HG02973 (cell line): ENCODE results near the gene ADAM15.

Source experiments
- ATAC-seq: cut with Tn5 transposase; IDR thresholded peaks from one replicate; pipeline ENCODE4 v1.9.1; 2021; ENCODE audit warnings: moderate library complexity; ENCODE audit not compliant: unreplicated experiment

Gene ADAM15

DNA sequence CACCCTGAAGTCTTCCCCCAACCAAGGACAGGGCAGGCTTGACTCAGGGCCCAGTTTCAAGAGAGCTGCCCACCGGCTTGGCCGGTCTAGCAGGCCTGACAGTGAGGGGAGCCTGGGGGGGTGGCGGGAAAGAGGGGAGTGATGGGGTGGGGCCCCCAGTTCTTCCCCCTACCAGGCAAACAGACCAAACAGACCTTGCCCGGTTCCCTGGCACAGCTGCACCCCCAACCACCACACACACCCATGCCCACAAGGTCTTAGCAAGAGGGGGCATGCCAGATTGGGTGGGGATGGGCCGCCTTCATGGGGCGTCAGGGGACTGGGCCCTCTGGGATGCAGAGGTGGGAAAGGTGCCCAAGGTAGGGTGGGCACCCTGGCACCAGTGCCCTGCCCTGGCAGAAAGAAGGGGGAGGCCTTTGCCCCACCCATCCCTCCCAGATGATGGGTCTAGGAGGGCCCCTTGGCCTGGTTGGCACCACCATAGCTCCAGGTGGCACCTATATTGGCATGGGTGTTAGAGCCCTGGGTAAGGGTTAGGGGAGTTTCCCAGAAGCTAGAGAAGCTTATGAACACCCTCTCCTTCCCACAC is 39.6 kb upstream of the ADAM15 start:
- no peak for ATAC-seq

DNA sequence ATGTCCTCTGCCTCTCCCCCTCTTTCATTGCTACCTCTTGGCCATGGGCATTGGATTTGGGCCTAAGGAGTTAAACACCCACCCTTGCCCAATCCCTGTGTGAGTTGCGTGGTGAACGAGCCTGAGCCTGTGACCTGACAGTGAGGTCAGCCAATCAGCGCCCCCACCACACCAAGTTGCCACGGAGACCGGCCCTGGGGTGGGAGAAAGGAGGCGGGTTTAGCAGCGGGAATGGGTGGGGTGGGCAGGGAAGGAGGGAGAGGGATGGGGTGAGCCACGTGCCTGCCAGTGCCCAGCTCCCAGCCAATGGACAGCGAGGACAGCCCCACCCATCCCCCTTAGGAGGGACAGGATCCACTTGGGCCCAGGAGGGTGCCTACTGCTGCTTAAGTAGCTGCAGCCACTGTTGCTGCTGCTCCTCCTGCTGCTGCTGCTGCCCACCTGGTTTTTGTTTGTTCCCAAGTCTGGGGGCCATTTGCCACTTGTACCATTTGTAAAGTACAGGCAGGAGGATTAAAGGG is 39.0 kb upstream of the ADAM15 start:
- ATAC-seq = no peak

DNA sequence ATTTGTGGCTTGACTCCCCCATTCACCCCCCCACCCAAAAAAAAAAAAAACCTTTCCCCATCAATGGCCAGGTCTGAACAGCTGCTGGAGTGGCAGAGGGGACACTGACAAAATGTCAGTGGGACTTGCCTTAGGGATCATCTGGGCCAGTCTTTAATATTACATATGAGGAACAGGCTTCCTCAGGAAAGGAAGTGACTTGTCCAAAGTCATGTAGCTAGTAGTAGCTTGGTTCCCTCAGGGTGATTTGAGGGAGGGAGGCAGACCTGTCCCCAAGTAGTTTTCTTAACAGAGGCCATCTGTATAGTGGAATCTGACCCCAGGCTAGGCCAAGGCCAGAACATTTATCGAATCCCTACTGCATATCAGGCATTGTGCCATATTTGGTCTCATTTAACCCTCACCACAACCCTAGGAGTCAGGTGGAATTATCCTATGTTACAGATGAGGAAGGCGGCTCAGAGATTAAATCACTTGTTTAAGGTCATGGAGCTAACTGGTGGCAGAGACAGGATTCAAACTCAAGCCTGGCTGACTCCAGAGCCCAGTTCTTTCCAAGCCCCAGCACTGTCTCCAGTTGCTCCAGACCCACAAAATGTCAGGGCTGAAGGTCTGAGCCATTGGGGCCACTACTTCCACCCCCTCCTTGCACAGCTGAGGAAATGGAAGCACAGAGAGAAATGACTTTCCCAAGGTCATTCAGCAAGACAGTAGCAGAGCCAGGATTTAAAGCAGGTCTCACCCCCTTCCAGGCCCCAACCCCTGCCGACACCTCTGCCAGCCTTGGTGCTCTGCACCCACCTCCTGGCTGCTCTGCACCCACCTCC is 38.1 kb upstream of the ADAM15 start:
- no peak for ATAC-seq

DNA sequence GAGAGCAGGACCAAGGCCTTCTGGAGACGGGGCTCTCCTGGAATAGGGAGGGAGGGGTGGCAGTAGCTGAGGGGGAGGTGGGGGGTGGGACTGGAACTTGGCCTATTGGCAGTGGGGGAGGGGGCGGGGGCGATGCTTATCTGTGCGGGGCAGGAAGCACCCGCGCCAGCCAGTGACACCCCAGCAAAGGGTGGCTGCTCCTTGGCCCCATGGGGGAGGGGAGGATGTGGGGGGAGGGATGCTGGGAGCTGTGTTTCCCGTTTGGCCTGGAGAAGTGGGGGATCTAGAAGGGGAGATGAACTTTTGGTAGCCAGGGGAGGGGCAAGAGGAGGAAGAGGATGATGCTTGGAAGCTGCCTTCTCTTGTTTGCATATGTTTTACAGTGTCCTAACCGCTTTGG is 37.5 kb upstream of the ADAM15 start:
- ATAC-seq = no peak

DNA sequence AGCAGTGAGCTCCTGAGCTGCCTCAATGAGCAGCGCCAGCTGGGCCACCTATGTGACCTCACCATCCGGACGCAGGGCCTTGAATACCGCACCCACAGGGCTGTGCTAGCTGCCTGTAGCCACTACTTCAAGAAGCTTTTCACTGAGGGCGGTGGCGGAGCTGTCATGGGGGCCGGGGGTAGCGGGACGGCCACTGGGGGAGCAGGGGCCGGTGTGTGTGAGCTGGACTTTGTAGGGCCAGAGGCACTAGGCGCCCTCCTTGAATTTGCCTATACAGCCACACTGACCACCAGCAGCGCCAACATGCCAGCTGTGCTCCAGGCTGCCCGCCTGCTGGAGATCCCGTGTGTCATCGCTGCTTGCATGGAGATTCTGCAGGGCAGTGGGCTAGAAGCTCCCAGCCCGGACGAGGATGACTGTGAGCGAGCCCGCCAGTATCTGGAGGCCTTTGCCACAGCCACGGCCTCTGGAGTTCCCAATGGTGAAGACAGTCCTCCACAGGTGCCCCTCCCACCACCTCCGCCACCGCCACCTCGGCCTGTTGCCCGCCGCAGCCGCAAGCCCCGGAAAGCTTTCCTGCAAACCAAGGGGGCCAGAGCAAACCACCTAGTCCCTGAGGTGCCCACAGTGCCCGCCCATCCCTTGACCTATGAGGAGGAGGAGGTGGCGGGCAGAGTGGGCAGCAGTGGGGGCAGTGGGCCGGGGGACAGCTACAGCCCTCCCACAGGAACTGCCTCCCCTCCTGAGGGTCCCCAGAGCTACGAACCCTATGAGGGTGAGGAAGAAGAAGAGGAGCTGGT is 36.2 kb upstream of the ADAM15 start:
- no peak for ATAC-seq

DNA sequence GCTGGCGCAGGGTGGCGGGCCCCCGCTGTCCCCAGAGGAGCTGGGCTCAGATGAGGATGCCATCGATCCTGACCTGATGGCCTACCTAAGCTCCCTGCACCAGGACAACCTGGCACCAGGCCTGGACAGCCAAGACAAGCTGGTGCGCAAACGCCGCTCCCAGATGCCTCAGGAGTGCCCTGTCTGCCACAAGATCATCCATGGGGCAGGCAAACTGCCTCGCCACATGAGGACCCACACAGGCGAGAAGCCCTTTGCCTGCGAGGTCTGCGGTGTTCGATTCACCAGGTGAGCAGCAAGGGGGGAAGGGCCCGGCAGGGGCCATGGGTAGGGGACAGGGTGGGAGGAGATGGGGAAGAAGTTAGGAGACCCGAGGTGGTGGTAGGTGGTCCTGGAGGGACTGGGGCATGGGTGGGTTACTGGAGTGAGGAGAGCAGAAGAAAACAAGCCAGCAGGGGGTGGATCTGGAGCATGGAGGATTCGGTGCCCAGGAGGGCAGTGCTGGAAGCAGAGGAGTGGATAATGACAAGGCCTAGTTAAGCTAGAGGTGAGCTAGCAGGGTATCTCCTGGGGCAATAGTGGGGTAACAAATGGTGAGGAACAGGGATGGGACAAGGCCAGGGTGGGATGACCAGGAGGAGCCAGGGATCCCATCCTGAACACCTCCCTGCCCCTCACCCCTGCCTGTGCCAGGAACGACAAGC is 35.4 kb upstream of the ADAM15 start:
- ATAC-seq = no peak

DNA sequence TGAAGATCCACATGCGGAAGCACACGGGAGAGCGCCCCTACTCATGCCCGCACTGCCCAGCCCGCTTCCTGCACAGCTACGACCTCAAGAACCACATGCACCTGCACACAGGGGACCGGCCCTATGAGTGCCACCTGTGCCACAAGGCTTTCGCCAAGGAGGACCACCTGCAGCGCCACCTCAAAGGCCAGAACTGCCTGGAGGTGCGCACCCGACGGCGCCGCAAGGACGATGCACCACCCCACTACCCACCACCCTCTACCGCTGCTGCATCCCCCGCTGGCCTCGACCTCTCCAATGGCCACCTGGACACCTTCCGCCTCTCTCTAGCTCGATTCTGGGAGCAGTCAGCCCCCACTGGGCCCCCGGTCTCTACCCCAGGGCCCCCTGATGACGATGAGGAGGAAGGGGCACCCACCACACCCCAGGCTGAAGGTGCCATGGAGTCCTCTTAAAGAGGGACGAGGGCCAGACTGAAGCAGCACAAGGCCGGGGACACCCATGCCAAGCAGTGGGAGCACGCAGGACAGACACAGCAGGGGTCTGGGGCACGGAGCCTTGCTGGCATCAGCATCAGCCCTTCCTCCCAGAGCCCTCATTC is 34.8 kb upstream of the ADAM15 start:
- ATAC-seq = no peak

DNA sequence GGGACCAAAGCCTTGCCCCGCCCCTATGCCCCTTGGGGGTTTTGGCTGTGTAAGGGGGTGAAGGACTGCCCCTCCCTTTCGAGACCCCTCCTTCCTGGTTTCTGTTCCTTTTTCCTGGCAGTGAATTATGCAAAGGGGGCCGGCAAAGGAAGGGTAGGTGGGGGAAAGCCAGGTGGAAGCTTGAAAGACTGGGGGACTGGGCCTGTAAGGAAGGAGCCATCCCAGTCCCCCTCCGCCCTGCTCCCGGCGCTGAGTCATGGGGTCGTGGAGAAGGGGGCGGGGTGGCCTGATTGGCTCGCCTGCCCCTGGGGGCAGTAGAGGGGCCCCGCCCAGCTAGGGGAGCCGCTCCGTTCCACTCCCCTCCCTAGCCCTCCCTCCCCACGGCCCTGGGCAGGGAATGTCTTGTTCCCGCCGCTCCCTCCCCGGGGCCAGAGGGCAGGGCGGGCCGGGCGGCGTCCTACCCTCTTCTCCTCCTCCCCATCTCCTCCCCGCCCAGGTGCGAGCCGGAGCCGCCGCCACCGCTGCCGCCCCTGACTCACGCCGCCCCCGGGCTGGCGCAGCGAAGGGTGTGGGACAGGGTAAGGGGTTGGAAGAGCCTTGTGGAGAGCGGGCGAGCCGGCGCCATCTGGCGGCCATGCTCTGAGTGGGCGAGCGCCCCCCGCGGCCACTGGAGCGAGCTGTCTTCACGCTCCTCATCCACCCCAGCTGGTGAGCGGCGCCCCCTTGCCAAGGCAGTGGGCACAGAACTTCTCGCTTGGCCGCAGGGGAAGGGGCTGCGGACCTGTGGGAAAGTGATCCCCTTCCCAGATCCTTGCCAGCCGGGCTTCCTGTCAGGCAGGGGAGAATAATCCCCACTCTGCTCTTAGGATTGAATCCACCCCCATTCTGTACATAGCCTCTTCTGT is 33.8 kb upstream of the ADAM15 start:
- peak; percentile 58 for ATAC-seq

DNA sequence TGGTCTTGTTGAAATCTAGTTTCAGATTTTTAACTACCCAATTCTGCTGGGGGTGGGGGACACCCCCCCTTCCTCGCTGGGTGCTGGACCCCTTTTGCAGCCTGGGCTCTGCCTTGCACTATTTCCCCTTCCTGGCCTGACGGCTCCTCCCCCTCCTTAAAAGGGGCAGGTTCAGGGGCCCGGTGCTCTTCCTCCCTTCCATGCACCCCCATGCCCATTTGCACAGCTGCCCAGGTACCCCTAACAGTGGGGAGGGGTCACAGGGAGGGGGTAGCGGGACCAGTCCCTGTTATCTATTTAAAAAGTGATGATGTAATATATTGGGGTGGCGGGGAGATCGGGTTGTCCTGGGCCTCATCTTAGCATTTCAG is 33.2 kb upstream of the ADAM15 start:
- ATAC-seq = peak; percentile 8

DNA sequence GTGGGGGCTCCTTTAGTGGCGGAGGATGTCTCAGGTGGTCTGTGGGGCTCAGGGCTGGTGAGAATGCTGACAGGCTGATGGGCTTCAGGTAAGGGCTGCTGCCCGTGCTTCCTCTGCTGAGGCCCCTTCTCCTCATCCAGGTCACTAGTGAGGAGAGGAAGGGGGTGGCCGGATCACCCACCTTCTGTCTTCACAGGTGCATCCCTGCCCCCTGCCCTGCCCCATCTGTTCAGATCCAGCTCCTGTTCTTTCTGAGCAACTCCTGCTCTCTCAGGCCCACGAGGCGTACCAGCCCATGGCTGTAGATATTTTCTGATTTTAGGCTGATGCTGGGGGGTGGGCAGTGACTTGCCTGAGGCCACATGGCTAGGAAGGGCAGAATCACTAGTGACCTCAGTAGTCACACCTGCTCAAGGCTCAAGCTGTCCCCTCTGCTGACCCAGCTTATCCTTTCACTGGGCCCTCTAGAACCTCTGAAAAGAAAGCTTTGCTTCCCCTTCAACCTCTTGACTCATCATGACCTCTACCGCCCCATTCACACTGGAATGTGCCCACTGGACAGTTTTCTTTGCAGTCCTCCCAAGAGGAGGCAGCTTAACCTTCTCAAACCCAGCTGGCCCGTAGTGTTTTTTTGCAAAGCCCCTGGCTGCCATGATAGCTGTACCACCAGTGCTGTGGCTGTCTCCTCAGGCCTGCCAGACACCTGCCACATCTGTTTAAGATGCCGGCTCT is 32.3 kb upstream of the ADAM15 start:
- no peak for ATAC-seq

DNA sequence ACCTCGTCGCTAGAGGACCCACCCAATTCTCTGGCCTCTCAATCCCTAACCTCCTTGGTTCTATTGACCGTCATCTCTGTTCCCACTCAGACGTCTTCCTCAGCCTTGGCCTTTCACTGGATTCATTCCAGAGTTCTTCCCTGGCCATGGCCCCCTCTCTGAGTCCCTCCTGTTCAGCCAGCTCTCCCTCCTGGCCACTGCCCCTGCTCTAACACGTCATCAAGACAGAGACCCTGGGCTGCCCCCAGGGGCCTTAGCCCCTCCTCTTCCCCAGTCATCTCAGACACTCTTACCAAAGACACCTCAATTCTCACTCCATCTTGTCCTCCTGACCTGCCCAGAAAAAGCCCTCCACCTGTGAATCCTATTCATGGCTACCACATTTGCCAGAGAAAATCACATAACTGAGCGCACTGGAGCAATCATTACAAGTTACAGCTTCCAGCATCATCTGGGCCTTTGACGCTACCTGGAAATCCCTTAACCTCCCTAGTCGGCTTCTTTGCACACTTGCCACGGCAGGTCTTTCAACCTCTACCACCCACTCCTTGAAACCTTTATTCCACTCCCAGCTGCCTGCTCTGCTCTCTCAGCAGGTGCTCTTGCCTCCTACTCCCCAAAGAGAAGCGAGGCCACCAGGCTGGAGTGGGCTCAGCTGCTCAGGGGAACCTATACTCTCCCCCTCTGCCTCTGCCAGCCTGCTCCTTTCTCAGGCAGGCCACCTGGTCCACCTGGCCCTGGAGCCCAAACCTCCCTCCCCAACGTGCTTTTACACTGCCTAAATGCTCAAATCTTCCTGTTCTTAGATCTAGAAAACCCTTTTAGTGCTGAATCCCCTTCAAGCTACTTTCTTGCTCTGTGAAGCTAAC is 31.5 kb upstream of the ADAM15 start:
- no peak for ATAC-seq

DNA sequence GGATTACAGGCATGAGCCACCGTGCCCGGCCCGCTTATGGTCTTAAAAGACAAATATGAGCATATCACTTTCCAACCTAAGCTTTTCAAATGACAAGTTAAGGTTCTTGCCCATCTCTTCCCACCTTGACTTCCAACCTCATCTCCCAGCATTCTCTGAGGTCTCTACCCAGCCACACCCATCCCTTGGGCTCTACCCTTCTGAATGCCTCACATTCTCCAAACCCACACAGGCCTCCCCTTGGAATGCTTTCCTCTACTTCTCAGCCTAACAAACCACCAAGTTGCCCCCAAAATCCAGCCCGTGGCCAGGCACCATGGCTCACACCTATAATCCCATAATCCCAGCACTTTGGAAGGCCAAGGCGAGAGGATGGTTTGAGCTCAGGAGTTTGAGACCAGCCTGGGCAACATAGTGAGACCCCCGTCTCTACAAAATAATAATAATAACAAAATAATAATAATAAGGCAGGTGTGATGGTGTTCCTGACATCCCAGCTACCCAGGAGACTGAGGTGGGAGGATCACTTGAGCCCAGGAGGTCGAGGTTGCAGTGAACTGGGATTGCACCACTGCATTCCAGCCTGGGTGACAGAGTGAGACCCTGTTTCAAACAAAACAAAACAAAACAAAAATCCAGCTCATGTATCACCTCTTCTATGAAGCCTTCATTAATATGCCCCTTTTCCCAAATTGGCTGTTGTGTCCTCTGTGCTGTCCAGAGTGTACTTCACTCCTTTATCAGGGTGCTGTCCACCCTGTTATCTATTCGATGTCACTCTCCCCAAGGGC is 28.8 kb upstream of the ADAM15 start:
- ATAC-seq = no peak

DNA sequence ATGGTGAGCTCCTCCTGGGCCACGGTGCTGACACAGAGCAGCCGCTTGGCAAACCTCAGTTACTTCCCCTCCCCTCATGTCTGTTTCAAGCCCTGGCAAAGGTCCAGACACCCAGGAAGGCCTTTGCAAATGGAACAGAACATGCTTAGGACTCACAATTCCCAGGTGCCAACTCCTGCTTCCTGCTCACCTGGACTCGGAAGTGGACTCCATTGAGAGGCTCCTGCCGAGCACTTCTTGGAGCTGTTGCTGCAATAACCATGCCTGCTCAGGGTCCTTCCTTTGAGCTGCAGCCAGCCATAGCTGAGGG is 28.2 kb upstream of the ADAM15 start:
- ATAC-seq = no peak

DNA sequence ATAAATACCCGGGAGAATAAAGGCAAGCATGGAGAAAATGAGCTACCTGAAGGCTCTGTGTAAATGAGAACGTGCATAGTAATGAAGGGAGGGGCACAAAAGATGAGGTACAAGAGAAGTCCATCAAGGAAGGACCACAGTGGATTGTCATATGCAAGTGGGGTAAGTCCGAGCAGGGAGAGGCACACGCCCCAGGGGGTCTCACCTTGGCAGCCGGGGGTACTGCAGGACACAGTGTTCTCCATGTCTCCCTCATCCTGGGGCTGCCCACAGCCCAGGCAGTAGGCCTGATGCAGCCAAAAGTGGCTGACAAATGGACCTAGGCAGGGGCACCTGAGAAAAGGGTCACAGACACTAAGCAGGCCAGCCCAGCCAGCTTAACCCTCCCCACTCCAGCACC is 27.5 kb upstream of the ADAM15 start:
- ATAC-seq = no peak

DNA sequence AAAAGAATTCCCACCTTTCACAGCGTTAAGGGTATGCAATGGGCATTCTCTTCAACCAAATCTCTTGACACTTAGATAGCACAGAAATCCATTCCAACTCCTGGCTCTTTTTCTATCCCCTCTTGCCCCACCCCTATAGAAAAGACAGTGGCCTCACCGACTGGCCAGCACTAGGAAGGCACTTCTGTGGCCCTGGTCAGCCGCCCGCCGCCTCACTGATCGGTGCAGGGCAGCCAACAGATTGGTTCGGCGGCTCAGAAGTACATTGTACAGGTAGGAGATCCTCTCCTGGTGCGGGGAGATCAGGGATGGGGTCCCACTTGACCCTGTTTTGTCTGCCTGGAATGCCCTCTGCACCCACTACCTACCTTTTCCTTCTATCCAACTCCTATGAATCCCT is 26.8 kb upstream of the ADAM15 start:
- ATAC-seq = no peak

DNA sequence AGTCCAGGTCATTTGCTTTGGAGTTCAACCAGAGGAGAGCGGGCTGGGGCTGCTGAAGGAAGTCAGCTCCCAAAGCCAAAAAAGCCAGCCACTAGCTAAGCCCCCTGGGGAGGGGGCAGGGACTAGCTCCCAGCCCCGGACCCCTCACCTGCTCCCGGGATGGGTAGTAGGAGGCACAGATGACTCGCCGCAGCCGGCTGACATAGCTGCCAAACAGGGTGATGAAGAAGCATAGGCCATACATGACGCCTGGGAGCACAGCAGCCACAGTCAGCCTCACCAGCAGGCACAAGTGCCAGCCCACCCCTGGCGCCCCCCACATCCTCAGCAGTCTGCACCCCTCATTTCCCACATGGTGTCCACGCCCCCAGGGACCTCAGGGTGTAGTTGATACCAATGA is 25.0 kb upstream of the ADAM15 start:
- ATAC-seq = no peak

DNA sequence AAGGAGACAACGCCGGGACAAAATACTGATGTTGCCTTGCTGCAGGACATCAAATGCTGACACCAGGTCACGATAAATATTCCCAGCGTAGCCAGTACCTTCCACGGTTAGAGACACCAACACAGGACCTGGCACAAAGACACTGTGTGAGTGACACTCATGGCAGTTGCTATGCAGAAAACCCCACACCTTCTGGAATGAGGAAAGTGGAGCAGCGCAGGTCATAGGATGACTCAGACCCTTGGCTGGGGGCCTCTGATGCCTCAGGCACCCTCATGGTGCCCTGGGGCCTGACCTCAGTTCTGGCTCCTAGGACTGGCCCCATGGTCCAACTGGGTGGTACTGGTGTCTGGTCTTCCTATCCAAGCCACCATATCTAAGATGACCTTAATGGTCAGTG is 24.5 kb upstream of the ADAM15 start:
- ATAC-seq = no peak
